Activated naive CD8-positive, alpha-beta T cell treated with anti-CD3 and anti-CD28 coated beads, Interleukin-2, amount 50 U/mL, for 24 hours (primary cell): ENCODE data around the gene MT1F.
"Not testable (repeated sequence)": the region's sequence is repeated elsewhere in the genome, so short reads cannot be mapped to it uniquely, and the experiment has no call there.

Experiments
- ATAC-seq: fragments of 150-1000 bp; cut with Tn5 transposase; one replicate; pipeline ENCODE4 v1.10.0; 2021
- DNase-seq: peaks from one replicate; pipeline ENCODE4 v3.0.0; 2021
- H3K27ac Mint-ChIP-seq: one replicate; pipeline ENCODE4 v1.8.0; 2021; ENCODE audit warnings: mild to moderate bottlenecking, mixed read lengths
- H3K27me3 Mint-ChIP-seq: one replicate; pipeline ENCODE4 v1.8.0; 2021; ENCODE audit warnings: mixed read lengths
- H3K36me3 Mint-ChIP-seq: one replicate; pipeline ENCODE4 v1.8.0; 2021; ENCODE audit warnings: low read depth, mixed read lengths
- H3K4me1 Mint-ChIP-seq: one replicate; pipeline ENCODE4 v1.8.0; 2021; ENCODE audit warnings: mixed read lengths
- H3K4me3 Mint-ChIP-seq: one replicate; pipeline ENCODE4 v1.8.0; 2021; ENCODE audit warnings: mild to moderate bottlenecking, moderate library complexity, mixed read lengths
- H3K9me3 Mint-ChIP-seq: one replicate; pipeline ENCODE4 v1.8.0; 2021; ENCODE audit warnings: mixed read lengths

The MT1F gene

DNA sequence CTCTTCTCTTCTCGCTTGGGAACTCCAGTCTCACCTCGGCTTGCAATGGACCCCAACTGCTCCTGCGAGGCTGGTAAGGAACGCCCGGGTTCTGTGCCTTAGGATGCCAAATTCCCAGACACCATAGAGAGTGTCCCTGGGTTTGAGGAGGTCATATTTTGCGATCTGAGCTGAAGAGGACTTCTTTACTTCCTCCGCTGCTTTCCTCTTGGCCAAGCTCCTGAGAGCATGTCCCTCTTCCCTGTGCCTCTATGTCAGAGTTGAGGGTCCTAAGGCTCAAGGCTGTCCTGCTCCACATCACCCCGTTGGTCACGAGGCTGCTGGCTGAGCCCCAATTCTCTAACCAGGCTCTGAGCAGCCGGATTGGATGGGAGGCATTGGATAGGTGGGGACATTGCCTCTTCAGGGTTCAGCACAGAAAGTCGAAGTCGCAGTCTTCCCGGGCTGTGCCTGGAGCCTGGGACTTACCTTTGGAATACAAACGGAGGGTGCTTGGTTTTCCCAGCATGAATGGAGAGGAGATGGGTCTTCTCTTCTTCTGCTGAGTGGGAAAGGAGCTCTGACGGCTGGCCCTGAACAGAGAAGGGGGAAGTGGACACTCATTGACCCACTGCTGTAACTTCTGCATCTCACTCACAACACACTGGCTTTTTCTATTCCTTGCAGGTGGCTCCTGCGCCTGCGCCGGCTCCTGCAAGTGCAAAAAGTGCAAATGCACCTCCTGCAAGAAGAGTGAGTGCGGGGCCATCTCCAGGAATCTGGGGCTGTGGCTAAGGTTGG lies 12.3 kb downstream of the MT1F start:
- Mint-ChIP-seq H3K36me3 (no peaks in the 10 kb centered on the region), H3K4me1 (peaks cover 15% of the 10 kb centered on the region), H3K27ac (no peak overlapping the region), H3K4me3 (peak overlapping the region; percentile 37), H3K9me3 (no peaks in the 10 kb centered on the region), H3K27me3 (peaks cover 73% of the 10 kb centered on the region)
- DNase-seq = no peak
- ATAC-seq = no peak

DNA sequence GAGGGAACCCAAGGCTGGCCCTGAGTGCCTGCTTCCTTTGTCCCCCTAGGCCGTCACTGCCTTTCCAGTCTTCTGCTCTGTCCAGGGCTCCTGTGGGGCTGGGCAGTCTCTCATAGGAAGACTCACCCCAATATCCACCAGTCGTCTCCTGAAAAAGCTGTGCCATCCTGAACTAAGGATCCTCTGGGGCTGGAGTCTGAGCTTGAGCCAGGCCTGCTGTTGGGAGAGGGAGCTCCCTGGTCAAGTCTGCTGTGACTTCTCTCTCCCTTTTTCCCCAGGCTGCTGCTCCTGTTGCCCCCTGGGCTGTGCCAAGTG lies 12.8 kb downstream of the MT1F start:
- H3K4me1 Mint-ChIP-seq = peaks cover 17% of the 10 kb centered on the region

DNA sequence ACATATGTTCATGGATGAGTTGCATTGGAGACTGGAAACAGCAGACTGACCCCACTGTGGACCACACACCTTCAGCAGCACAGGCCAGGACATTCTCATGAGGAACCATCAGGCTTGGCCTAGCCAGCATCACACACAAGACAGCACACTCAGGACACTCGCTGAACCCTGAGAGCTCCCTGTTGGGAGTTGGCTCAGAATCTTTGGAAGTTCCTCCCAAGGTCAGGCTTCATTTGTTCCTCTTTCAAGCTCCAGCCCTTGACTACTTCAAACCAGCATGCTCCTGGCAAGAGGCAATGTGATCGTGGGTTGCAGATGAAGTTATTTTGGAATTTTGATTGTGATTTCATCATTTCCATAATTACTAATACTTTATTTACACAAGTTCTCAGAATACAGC lies 13.9 kb downstream of the MT1F start:
- Mint-ChIP-seq H3K27me3 (peaks cover 74% of the 10 kb centered on the region), H3K4me1 (peaks cover 25% of the 10 kb centered on the region)
- not testable (repeated sequence) for H3K9me3 Mint-ChIP-seq, H3K4me3 Mint-ChIP-seq, H3K27ac Mint-ChIP-seq, DNase-seq, H3K36me3 Mint-ChIP-seq, ATAC-seq

More for the DNA sequence above, 12.8 kb downstream of the MT1F start:
- DNase-seq (no peak), ATAC-seq (no peak)
- H3K9me3 Mint-ChIP-seq = no peaks in the 10 kb centered on the region
- H3K27ac Mint-ChIP-seq = no peak overlapping the region
- no peak overlapping the region for H3K4me3 Mint-ChIP-seq
- H3K36me3 Mint-ChIP-seq = no peaks in the 10 kb centered on the region
- H3K27me3 Mint-ChIP-seq = peaks cover 79% of the 10 kb centered on the region

DNA sequence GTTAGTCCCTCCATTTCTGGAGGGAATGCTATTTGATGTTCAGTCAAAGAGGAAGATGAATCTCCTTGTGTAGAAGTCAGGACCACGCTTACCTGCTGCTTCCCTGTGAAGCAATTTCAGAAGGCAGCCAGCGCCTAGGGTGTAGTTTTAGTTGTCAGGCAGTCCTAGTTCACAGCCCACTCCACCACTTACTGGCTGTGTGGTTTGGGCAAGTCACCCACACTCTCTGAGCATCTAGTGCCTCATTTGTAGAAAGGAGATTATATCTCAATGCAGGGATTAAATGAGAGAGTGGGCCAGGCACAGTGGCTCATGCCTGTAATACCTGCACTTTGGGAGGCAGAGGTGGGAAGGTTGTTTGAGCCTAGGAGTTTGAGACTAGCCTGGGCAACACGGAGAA lies 14.4 kb downstream of the MT1F start:
- H3K4me1 Mint-ChIP-seq = peaks cover 25% of the 10 kb centered on the region
- not testable (repeated sequence) for H3K9me3 Mint-ChIP-seq, H3K4me3 Mint-ChIP-seq, H3K36me3 Mint-ChIP-seq, ATAC-seq, H3K27ac Mint-ChIP-seq, DNase-seq
- peaks cover 70% of the 10 kb centered on the region for H3K27me3 Mint-ChIP-seq

DNA sequence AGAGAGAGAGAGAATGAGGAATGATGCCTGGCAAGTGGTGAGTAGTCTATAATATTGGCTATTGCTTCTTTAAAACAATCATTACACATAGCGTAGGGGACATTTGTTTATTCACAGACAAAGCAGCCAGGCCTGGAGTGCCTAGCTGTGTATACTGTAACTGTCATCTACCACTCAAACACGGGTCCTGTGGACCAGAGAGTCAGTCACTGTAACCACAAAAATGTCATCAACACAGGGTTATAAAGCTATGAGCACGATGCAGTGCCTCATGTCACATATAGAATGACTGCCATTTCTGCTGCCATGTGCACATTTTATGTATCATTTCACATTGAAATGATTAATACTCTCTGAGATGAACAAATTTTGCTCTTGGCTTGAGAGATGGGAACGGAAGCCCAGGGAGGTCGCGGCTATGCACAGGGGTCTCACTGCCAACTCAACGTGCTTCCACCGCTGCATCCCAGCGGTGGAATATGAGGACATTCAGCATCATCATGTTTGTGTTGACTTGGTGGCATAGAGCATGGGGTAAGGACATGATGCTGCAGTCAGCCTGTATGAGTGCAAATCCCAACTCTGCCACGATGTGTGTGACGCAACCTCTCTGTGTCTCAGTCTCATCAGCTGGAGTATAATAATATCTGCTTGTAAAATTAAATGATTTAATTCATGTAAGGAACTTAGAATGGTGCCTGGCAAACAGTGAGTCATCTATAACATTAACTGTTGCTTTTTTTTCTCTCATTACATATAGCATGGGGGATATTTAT lies 15.2 kb downstream of the MT1F start:
- no peak for ATAC-seq
- Mint-ChIP-seq H3K36me3 (no peaks in the 10 kb centered on the region), H3K4me3 (no peak overlapping the region), H3K27me3 (peaks cover 63% of the 10 kb centered on the region), H3K27ac (no peak overlapping the region), H3K4me1 (peaks cover 23% of the 10 kb centered on the region), H3K9me3 (no peaks in the 10 kb centered on the region)
- no peak for DNase-seq

DNA sequence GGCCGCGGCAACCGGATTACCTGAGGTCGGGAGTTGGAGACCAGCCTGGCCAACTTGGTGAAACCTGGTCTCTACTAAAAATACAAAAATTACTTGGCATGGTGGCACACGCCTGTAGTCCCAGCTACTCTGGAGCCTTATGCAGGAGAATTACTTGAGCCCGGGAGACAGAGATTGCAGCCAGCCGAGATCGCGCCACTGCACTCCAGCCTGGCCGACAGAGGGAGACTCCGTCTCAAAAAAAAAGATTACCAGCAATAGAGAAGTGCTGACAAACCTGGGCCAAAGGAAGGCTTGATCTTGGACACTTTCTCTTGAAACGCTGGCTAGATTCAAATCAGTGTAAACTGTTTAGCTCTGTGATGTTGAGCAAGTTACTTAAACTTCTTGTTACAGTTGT lies 16.2 kb downstream of the MT1F start:
- no peaks in the 10 kb centered on the region for H3K36me3 Mint-ChIP-seq
- ATAC-seq (no peak), DNase-seq (no peak)
- H3K27me3 Mint-ChIP-seq = peaks cover 55% of the 10 kb centered on the region
- no peaks in the 10 kb centered on the region for H3K9me3 Mint-ChIP-seq
- H3K27ac Mint-ChIP-seq = no peak overlapping the region
- H3K4me1 Mint-ChIP-seq = peaks cover 19% of the 10 kb centered on the region
- no peak overlapping the region for H3K4me3 Mint-ChIP-seq

DNA sequence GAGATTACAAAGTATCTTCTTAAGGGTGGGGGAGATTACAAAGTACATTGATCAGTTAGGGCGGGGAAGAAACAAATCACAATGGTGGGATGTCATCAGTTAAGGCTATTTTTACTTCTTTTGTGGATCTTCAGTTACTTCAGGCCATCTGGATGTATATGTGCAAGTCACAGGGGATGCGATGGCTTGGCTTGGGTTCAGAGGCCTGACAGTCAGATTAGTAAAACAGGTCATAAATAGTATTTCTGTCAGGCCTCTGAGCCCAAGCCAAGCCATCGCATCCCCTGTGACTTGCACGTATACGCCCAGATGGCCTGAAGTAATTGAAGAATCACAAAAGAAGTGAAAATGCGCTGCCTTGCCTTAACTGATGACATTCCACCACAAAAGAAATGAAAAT lies 16.8 kb downstream of the MT1F start:
- DNase-seq, H3K27ac Mint-ChIP-seq, H3K36me3 Mint-ChIP-seq, H3K9me3 Mint-ChIP-seq, H3K4me3 Mint-ChIP-seq, ATAC-seq: not testable (repeated sequence)
- Mint-ChIP-seq H3K4me1 (peaks cover 19% of the 10 kb centered on the region), H3K27me3 (peaks cover 49% of the 10 kb centered on the region)

DNA sequence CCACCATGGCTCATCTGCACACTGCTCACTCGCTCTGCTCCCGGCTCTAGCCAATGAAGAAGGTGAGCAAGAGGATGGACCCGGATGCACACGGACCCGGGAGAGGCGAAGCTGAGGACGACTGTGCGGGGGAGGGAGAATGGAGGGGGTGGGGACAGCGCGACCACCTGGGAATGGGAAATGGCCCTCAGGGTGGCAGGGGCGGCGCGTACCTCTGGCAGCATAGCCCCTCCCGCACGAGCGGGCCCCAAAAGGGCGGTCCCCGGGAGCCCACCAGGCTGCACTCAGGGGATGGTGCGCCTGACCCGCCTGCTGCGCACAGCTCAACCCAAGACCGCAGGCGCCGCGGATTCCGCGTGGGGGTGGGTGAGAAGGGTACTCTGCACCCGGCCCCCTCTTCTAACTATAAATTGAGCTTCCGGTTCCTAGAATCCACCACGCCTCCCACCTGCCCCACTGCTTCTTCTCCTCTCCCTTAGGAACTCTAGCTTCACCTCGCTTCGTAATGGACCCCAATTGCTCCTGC lies 18.0 kb downstream of the MT1F start:
- Mint-ChIP-seq H3K4me3 (peak overlapping the region; percentile 48), H3K36me3 (no peaks in the 10 kb centered on the region), H3K9me3 (no peaks in the 10 kb centered on the region), H3K27ac (peak overlapping the region; percentile 7), H3K4me1 (peaks cover 19% of the 10 kb centered on the region), H3K27me3 (peaks cover 38% of the 10 kb centered on the region)
- ATAC-seq = peak; percentile 46
- peak; percentile 53 for DNase-seq

DNA sequence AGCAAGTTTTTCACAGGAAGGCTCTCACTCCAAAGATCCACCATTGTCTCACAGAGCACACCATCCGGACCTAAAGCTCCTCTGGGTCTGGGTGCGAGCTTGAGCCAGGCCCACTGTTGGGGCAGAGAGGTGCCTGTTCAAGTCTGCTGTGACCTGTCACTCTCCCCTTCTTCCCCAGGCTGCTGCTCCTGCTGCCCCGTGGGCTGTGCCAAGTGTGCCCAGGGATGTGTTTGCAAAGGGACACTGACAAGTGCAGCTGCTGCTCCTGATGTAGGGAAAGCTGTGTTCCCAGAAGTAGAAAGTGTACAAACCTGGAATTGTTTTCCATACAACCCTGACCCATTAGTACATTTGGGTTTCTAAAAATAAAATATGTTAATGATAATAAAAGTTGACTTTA lies 19.7 kb downstream of the MT1F start:
- no peak overlapping the region for H3K27ac Mint-ChIP-seq
- no peak for ATAC-seq
- no peak for DNase-seq
- no peak overlapping the region for H3K4me3 Mint-ChIP-seq
- H3K9me3 Mint-ChIP-seq = no peaks in the 10 kb centered on the region
- H3K4me1 Mint-ChIP-seq = peaks cover 29% of the 10 kb centered on the region
- peaks cover 22% of the 10 kb centered on the region for H3K27me3 Mint-ChIP-seq
- H3K36me3 Mint-ChIP-seq = no peaks in the 10 kb centered on the region

DNA sequence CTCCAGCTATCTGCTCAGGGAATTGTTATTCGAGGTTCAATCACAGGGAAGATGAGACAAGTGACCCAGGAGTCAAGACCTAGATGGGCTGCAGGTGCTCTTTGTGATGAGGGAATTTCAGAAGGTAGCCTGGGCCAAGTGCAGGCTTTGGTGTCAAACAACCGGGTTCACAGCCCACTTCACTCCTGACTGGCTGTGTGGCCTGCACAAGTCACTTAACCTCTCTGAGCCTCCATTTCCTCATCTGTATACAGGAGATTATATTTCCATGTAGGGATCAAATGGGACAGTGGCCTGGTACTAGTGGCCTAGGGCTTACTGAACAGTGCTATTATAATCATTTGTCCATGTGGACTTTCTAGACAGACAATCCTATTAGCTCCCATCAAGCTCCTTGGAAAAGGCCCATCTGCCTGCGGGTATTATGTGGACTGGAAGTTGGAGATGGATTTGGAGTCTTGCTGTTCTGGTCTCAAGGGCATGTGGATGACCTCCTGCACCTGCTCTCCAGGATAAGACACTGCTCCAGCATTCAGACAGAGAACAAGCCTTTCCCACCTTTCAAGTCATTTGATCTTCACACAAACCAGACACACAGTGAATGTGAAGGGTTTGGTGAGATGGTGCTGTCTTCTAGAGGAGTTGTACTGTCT lies 21.4 kb downstream of the MT1F start:
- H3K4me1 Mint-ChIP-seq = peaks cover 41% of the 10 kb centered on the region
- ATAC-seq (no peak), DNase-seq (no peak)
- no peaks in the 10 kb centered on the region for H3K9me3 Mint-ChIP-seq
- no peak overlapping the region for H3K27ac Mint-ChIP-seq
- no peak overlapping the region for H3K4me3 Mint-ChIP-seq
- peaks cover 14% of the 10 kb centered on the region for H3K27me3 Mint-ChIP-seq
- no peaks in the 10 kb centered on the region for H3K36me3 Mint-ChIP-seq

DNA sequence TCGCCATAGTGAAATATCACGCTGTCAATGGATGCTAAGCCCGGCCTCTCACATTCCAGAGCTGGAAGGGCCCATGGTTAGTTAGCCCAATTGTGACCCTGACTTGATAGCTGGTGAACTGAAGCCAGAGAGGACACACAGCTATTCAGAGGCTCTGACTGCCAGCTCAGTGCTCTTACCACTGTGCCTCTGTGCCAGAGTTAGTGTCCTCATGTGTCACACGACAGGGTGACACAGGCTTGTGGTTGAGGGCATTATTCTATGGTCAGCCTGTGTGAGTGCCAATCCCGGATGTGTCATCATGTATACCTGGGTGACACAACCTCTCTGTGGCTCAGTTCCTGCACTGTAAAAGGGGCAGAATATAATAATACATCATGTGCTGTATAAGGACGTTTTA lies 22.1 kb downstream of the MT1F start:
- Mint-ChIP-seq H3K27ac (no peak overlapping the region), H3K4me1 (peaks cover 39% of the 10 kb centered on the region), H3K4me3 (no peak overlapping the region), H3K9me3 (no peaks in the 10 kb centered on the region), H3K36me3 (no peaks in the 10 kb centered on the region), H3K27me3 (peaks cover 10% of the 10 kb centered on the region)
- ATAC-seq (peak; percentile 67), DNase-seq (no peak)

DNA sequence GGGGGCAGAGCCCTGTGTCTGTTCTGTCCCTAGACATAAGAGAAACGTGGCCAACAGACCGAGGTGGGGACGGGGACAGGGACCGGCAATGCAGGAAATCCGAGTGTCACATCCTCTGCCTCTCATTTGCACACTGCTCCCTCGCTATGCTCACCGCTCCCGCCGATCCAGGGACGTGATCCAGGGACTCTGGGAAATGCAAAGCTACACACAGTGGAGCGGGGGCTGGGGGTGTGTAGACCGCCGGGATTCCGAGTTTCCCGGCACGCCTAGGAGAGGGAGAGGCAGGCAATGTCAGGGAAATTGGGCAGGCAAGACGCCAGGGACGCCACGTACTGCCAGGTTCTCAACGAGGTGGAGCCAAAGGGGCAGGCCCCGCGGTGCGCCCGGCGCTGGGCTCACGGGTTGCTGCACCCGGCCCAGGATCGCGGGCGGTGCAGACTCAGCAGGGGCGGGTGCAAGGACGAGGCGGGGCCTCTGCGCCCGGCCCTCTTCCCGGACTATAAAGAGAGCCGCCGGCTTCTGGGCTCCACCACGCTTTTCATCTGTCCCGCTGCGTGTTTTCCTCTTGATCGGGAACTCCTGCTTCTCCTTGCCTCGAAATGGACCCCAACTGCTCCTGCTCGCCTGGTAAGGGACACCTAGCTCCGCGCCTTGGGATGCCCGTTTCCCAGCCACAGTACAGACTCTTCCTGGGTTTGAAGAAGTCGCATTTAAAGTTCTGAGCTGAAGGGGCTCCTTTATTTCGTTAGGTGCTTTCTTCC lies 24.4 kb downstream of the MT1F start, which contains the start of gene MT1X:
TSS of gene MT1X (plus strand) at position 532 of the 764 bp plus-strand sequence. CDS start at position 603, 71 bp downstream.
- Mint-ChIP-seq H3K27ac (peak within 1 kb of the TSS; percentile 85), H3K4me1 (peaks cover 27% of the 10 kb centered on the region), H3K4me3 (peak within 1 kb of the TSS; percentile 90), H3K36me3 (peaks cover 5% of the 10 kb centered on the region), H3K9me3 (no peaks in the 10 kb centered on the region), H3K27me3 (no peaks in the 10 kb centered on the region)
- peak; percentile 96 for ATAC-seq
- DNase-seq = peak; percentile 88

DNA sequence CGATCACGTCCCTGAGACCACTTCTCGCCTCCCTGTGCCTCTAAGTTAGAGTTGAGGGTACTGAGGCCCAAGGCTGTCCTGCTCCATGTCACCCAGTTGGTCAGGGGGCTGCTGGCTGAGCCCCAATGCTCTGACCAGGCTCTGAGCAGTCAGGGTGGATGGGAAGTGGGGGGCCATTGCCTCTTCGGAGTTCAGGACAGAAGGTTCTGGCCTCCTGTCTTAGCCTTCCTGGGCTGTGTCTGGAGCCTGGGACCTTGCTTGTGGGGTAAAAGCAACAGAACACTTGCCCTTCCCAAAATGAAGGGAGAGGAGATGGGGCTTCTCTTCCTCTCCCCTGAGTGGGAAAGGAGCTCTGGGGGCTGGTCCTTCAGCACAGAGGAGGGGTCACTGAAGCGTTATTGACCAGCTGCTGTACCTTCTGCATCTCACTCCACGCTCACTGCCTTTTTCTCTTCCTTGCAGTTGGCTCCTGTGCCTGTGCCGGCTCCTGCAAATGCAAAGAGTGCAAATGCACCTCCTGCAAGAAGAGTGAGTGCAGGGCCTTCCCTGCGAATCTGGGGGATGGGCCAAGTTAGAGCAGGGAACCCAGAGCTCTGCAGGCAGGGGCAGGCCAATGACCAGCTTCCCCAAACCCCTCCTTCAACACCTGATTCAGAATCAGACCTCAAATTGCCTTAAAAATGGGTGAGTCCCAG lies 25.1 kb downstream of the MT1F start:
- Mint-ChIP-seq H3K27ac (peak overlapping the region; percentile 85), H3K9me3 (no peaks in the 10 kb centered on the region), H3K27me3 (no peaks in the 10 kb centered on the region), H3K4me3 (peak overlapping the region; percentile 90), H3K36me3 (peaks cover 5% of the 10 kb centered on the region), H3K4me1 (peaks cover 27% of the 10 kb centered on the region)
- ATAC-seq (no peak), DNase-seq (no peak)
